Fibroblast of mammary gland (primary cell): ENCODE data around the gene VOPP1.

Experiments
- DNase-seq: peaks from one replicate; pipeline ENCODE4 v3.0.0-alpha.2; 2010; ENCODE audit warnings: low read depth
- H3K4me3 ChIP-seq: 2 replicates; pipeline ENCODE4 v1.5.1; 2011; ENCODE audit warnings: low read depth, mild to moderate bottlenecking, low read length, moderate library complexity; ENCODE audit not compliant: control insufficient read depth
- TF ChIP-seq, protein P1 (sequence below): conservative IDR thresholded peaks from 2 replicates; pipeline ENCODE4 v1.5.1; 2011; ENCODE audit warnings: low read depth, low read length, inconsistent platforms; ENCODE audit not compliant: control insufficient read depth, insufficient read depth

VOPP1 gene

DNA sequence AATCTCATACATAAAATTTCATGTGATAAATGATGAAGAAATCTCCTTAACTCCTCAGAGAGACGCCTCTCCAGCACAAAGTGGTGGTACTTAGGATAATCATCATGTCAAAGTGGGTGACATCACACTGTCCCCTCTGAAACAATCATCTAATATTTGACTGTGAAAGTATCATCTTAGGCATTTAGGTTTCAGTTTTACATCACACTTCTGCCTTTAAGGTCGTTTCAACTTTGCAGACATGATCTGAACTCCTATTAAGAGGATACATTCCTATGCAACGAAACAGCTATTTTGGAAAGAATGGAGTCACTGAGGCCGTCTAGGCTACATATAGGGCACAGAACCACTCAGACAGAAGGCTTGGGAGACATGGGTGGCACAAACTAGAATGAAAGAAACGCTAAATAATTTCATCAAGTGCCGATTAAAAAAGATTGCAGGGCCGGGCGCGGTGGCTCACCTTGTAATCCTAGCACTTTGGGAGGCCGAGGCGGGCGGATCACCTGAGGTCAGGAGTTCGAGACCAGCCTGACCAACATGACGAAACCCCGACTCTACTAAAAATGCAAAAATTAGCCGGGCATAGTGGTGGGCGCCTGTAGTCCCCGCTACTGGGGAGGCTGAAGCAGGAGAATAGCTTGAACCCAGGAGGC is 2.0 kb downstream of the VOPP1 start:
- peak overlapping the region; percentile 4 for H3K4me3 ChIP-seq
- peak; percentile 19 for DNase-seq
- TF ChIP-seq, protein P1, sequence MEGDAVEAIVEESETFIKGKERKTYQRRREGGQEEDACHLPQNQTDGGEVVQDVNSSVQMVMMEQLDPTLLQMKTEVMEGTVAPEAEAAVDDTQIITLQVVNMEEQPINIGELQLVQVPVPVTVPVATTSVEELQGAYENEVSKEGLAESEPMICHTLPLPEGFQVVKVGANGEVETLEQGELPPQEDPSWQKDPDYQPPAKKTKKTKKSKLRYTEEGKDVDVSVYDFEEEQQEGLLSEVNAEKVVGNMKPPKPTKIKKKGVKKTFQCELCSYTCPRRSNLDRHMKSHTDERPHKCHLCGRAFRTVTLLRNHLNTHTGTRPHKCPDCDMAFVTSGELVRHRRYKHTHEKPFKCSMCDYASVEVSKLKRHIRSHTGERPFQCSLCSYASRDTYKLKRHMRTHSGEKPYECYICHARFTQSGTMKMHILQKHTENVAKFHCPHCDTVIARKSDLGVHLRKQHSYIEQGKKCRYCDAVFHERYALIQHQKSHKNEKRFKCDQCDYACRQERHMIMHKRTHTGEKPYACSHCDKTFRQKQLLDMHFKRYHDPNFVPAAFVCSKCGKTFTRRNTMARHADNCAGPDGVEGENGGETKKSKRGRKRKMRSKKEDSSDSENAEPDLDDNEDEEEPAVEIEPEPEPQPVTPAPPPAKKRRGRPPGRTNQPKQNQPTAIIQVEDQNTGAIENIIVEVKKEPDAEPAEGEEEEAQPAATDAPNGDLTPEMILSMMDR, result no peak

DNA sequence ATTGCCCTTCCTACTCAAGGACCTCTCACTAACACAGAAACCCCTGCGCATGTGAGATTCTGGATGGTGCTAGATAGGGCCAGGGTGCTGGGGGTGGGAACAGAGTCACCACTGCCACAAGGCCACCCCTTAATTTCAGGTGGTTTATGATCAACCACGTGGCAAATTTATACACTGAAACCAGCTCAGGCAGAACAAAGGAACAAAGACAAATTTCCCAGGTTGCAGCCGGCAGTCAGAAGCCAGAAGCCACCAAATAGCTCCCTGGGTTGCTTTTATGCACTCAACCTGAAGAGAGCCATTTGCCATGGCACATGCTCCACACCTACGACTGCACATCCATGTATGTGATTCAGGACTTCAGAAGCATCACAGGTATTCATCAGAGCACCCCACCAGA is 2.5 kb downstream of the VOPP1 start:
- no peak overlapping the region for H3K4me3 ChIP-seq
- no peak for DNase-seq
- TF ChIP-seq, protein P1, result no peak

DNA sequence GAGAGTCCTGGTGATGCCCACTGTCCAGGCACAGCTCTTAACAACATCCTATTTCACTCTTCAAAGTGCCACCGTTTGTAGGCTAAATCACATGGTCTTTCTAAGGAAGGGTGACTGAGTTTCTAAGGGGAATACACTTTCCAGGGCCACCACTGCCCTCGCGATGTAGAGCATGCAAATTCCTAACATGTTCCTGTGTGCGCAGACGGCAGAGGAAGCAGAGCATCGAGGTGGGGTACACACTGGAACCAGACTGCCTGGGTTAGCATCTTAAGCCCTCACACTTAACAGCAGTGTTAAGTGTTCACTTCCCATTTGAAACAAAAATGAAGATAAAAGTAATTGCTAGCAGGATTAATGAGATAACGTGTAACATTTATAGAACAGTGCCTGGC is 3.0 kb downstream of the VOPP1 start:
- TF ChIP-seq, protein P1, result no peak
- no peak overlapping the region for H3K4me3 ChIP-seq
- DNase-seq, result no peak

DNA sequence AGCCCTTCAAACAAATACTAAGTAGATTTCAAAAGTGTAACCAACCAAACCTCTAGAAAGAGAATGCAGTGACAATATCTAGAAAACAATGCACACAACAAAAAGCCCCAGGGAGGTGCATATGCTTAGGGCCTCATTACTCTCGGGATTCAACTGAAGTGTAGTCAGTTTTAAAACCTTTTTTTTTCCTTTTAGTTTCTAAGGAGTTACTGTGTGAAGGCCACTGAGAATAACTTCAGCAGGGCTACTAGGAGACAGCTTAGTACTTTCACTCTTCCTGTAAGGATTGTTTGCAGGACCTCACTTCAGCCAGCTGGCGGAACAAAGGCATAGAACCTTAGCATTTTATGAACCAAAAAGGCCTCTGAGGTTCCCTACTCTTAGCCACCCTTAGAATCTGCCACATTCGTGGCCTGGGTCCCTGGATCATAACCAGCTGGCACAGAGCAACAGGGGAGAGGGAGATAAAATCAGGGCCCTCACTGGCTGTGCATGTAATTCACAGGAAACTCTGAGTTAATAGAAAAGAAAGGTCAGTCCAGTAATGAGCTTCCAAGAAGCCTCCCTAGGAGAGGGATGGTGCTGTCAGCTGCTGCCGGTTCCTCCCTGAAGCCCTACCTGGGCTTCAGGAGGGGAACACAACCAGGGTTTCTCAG is 3.6 kb downstream of the VOPP1 start:
- TF ChIP-seq, protein P1, result no peak
- H3K4me3 ChIP-seq, result no peak overlapping the region
- no peak for DNase-seq

DNA sequence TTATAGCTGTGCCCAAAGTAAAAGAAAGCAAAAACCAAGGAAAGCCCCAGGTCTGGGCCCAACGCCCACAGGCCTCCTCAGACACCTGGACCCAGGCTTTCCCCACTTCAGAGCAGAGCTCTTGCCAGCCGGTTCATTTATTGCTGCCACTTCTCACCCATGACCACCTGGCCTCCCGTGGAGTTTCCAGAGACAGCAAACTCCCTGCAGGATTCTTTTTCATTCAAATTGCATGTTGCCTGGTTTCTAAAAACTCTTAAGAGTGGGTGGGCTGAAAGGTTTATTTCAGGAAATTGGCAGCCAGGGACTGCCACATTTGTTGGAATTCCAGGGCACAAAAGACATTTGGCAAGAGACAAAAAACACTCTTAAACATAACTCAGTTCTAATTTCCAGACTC is 4.7 kb downstream of the VOPP1 start:
- TF ChIP-seq, protein P1, result no peak
- no peak overlapping the region for H3K4me3 ChIP-seq
- DNase-seq, result no peak

DNA sequence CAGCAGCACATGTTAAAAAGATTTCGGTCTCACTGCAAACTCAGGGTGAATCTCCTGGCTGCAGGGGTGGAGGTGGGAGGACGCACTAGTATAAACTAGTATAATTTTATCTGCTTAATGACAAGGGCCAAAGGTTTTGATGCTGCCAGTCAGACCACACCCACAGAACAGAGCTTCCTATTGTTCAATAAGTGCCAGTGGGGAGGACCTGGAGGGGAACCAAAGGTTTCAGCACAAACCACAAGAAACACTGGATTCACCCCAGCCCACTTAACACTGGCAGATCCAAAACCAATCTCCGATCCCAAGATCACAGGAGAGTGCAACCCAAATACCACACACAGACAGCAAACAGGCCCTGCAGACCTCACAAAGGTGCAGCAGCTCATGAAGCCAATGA is 6.6 kb downstream of the VOPP1 start:
- H3K4me3 ChIP-seq, result no peak overlapping the region
- TF ChIP-seq, protein P1, result no peak
- DNase-seq, result no peak
